HCT116 (cell line): Measurements from ENCODE around the gene FAR1.

Experiments used
- EGR1 ChIP-seq: IDR thresholded peaks from 2 replicates; pipeline ENCODE4 v1.6.1; 2012; ENCODE audit warnings: low read depth
- POLR2AphosphoS5 ChIP-seq: IDR thresholded peaks from 2 replicates; pipeline ENCODE4 v1.6.1; 2011; ENCODE audit warnings: mild to moderate bottlenecking, low read depth, low read length, moderate library complexity
- REST ChIP-seq: IDR thresholded peaks from 2 replicates; pipeline ENCODE4 v1.6.1; 2012; ENCODE audit warnings: low read depth
- YY1 ChIP-seq: IDR thresholded peaks from 2 replicates; pipeline ENCODE4 v1.6.1; 2011; ENCODE audit warnings: low read length, low read depth, moderate library complexity, mild to moderate bottlenecking; ENCODE audit not compliant: insufficient replicate concordance; ENCODE audit errors: extremely low read depth
- TF ChIP-seq, protein P1 (sequence below), 3 experiments: fragments of 200-600 bp in 1 of 3; sonication (generic) in 1 of 3; IDR thresholded peaks in 2 of 3; conservative IDR thresholded peaks in 1 of 3; 2 replicates each; pipeline ENCODE4 v1.5.1; 2012 to 2017; ENCODE audit warnings: low read depth in 2 of 3, low read length in 2 of 3, antibody characterized with exemption in 1 of 3, borderline replicate concordance in 1 of 3, control low read depth in 1 of 3, mild to moderate bottlenecking in 1 of 3, mixed read lengths in 1 of 3, mixed run types in 1 of 3, moderate library complexity in 1 of 3; ENCODE audit not compliant: insufficient read depth in 1 of 3

GRCh38 chr11:13676576-13676975 is 8.1 kb downstream of the FAR1 start:
- TF ChIP-seq, protein P1, sequence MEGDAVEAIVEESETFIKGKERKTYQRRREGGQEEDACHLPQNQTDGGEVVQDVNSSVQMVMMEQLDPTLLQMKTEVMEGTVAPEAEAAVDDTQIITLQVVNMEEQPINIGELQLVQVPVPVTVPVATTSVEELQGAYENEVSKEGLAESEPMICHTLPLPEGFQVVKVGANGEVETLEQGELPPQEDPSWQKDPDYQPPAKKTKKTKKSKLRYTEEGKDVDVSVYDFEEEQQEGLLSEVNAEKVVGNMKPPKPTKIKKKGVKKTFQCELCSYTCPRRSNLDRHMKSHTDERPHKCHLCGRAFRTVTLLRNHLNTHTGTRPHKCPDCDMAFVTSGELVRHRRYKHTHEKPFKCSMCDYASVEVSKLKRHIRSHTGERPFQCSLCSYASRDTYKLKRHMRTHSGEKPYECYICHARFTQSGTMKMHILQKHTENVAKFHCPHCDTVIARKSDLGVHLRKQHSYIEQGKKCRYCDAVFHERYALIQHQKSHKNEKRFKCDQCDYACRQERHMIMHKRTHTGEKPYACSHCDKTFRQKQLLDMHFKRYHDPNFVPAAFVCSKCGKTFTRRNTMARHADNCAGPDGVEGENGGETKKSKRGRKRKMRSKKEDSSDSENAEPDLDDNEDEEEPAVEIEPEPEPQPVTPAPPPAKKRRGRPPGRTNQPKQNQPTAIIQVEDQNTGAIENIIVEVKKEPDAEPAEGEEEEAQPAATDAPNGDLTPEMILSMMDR (IDR thresholded peaks at IDR 0.05 in 2 of 3, conservative IDR thresholded peaks at IDR 0.05 in 1 of 3; ENCODE audit: borderline replicate concordance in 1 of 3, insufficient read depth in 1 of 3, low read depth in 2 of 3, low read length in 2 of 3): no peak
- no peak for TF ChIP-seq REST
- no peak for TF ChIP-seq POLR2AphosphoS5
- TF ChIP-seq EGR1: no peak
- no peak for TF ChIP-seq YY1
